Measurements from ENCODE around the gene POU4F1. TPM values are rescaled to one million over a fixed set of nuclear protein-coding genes. Genes with fewer than 3 reads are reported as not detected.

The POU4F1 gene
- total RNA-seq, 6 experiments from 2014 or later = 0.07 to 0.25 (median 0.19) TPM; not detected in 3

DNA sequence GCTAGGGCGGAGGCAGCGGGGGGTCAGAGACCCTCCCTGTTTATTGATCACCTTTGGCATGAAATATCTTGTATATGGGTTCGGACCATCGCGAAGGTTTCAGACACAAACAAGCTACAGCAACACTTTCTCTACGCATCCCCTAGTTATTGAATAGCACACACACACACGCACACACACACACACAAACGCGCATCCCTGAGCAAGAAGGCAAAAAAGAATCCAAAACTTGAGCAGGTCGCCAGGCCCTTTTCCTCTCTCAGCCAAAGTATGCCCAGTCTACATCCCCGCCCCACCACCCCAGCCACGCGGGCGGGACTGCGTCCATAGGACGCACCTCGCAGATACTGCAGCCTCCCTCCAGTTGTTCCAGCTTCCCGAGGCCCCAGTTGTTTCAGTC, 16.0 kb downstream of the POU4F1 start:
- WGBS (ENCODE audit: insufficient coverage, low coverage, low lambda C conversion rate, missing lambda C conversion rate) = 12% methylated on average over 14 of the region's 18 CpGs
- no peaks in the 10 kb centered on the region for H3K36me3 ChIP-seq
- H3K4me1 ChIP-seq = no peaks in the 10 kb centered on the region
- intact Hi-C loops (cut with DNase I) = no loop called here
- TF ChIP-seq, protein P1, sequence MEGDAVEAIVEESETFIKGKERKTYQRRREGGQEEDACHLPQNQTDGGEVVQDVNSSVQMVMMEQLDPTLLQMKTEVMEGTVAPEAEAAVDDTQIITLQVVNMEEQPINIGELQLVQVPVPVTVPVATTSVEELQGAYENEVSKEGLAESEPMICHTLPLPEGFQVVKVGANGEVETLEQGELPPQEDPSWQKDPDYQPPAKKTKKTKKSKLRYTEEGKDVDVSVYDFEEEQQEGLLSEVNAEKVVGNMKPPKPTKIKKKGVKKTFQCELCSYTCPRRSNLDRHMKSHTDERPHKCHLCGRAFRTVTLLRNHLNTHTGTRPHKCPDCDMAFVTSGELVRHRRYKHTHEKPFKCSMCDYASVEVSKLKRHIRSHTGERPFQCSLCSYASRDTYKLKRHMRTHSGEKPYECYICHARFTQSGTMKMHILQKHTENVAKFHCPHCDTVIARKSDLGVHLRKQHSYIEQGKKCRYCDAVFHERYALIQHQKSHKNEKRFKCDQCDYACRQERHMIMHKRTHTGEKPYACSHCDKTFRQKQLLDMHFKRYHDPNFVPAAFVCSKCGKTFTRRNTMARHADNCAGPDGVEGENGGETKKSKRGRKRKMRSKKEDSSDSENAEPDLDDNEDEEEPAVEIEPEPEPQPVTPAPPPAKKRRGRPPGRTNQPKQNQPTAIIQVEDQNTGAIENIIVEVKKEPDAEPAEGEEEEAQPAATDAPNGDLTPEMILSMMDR (IDR thresholded peaks at IDR 0.05) = no peak
- no peak for TF ChIP-seq POLR2A (IDR thresholded peaks at IDR 0.05)
- H3K4me3 ChIP-seq = no peak overlapping the region
- no peak overlapping the region for H3K27ac ChIP-seq
- H3K9me3 ChIP-seq = no peaks in the 10 kb centered on the region
- ATAC-seq (no peak), DNase-seq (no peak)
- H3K27me3 ChIP-seq = peaks cover 9 to 18% of the 10 kb centered on the region in 2 donors

DNA sequence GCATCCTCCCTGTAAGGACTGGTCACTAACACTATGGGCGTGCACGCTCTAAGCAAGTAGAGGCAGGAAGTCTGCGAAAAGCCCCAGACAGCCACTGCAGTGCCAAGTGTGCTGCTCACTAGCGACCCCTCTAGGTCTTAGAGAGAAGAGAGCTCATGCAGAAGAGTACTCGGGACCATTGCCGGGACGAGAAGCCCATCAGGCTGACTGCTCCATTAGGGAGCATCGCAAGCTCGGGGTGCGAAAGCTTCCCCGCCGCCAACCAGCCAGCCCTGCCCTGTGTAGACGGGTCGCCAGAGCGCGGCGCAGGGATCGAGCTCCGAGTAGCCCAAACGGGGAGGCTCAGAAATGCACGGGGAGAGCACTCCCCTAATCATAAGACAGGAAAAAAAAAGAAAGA, 16.6 kb downstream of the POU4F1 start:
- no peaks in the 10 kb centered on the region for H3K36me3 ChIP-seq
- no peak for ATAC-seq
- H3K27me3 ChIP-seq = peaks cover 6 to 18% of the 10 kb centered on the region in 2 donors
- H3K9me3 ChIP-seq = no peaks in the 10 kb centered on the region
- no peak overlapping the region for H3K4me3 ChIP-seq
- DNase-seq = no peak
- intact Hi-C loops (cut with DNase I) = no loop called here
- no peak overlapping the region for H3K27ac ChIP-seq
- WGBS (ENCODE audit: insufficient coverage, low coverage, low lambda C conversion rate, missing lambda C conversion rate) = 14% methylated on average over 16 of the region's 21 CpGs
- H3K4me1 ChIP-seq = no peaks in the 10 kb centered on the region
- TF ChIP-seq POLR2A (IDR thresholded peaks at IDR 0.05) = no peak
- TF ChIP-seq, protein P1 (IDR thresholded peaks at IDR 0.05) = no peak

DNA sequence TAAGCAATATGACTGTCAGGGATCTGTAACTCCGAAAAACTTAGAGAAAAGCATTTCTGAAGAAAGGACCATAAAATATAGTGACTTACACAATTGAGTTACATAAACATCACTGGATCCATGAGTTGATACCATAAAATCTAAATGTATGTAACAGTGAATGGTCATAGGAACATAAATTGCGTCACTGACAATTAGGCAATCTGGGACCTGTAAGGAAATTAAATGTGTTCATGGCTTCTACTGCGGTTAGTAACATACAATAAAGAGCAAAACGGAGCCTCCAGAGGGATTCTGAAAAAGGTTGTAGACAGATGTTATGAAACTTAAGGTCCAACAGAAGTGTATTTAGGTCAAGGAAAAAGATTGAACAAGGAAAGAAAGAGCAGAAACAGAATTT, 27.1 kb downstream of the POU4F1 start:
- H3K27me3 ChIP-seq = no peaks in the 10 kb centered on the region
- H3K9me3 ChIP-seq = no peaks in the 10 kb centered on the region
- intact Hi-C loops (cut with DNase I) = no loop called here
- WGBS (ENCODE audit: insufficient coverage, low coverage, low lambda C conversion rate, missing lambda C conversion rate) = 69% methylated on average over 4 of the region's 4 CpGs
- no peak for ATAC-seq
- DNase-seq = no peak
- no peak for TF ChIP-seq POLR2A (IDR thresholded peaks at IDR 0.05)
- TF ChIP-seq, protein P1 (IDR thresholded peaks at IDR 0.05) = no peak
- no peaks in the 10 kb centered on the region for H3K4me1 ChIP-seq
- H3K36me3 ChIP-seq = no peaks in the 10 kb centered on the region
- no peak overlapping the region for H3K27ac ChIP-seq
- no peak overlapping the region for H3K4me3 ChIP-seq

DNA sequence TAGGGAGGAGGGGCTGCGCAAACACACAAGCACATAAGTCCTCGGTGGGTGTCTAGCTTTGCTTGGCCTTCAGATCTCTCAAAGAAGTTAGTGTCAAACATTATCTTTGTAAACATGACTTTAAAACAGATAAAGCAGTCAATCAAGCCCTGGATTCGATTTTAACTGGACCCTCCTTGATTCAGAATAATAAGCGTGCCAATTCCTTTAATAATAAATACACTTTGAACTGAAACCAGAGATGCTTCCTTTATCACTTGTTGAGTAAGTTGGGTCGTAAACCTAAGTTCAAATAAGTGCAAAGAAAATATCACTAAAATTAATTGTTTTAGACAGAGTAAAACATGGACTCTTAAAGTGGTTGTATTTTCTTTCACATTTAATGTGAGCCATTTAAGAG, 30.9 kb downstream of the POU4F1 start:
- H3K9me3 ChIP-seq = no peaks in the 10 kb centered on the region
- H3K27me3 ChIP-seq = no peaks in the 10 kb centered on the region
- no peak overlapping the region for H3K4me3 ChIP-seq
- no peak overlapping the region for H3K27ac ChIP-seq
- TF ChIP-seq, protein P1 (IDR thresholded peaks at IDR 0.05) = no peak
- TF ChIP-seq POLR2A (IDR thresholded peaks at IDR 0.05) = no peak
- H3K36me3 ChIP-seq = no peaks in the 10 kb centered on the region
- intact Hi-C loops (cut with DNase I) = no loop called here
- WGBS (ENCODE audit: insufficient coverage, low coverage, low lambda C conversion rate, missing lambda C conversion rate) = 46% methylated on average over 5 of the region's 5 CpGs
- no peaks in the 10 kb centered on the region for H3K4me1 ChIP-seq
- ATAC-seq (no peak), DNase-seq (no peak)

GRCh38 chr13:78569029-78569428, 34.3 kb downstream of the POU4F1 start:
- intact Hi-C loops (cut with DNase I) = no loop called here
- Histone ChIP-seq H3K9me3 (no peaks in the 10 kb centered on the region), H3K27me3 (no peaks in the 10 kb centered on the region), H3K4me3 (no peak overlapping the region), H3K27ac (no peak overlapping the region), H3K4me1 (no peaks in the 10 kb centered on the region), H3K36me3 (no peaks in the 10 kb centered on the region)
- no peak for DNase-seq
- WGBS (ENCODE audit: insufficient coverage, low coverage, low lambda C conversion rate, missing lambda C conversion rate) = 67% methylated on average over 1 of the region's 1 CpG
- TF ChIP-seq, protein P1 (IDR thresholded peaks at IDR 0.05) = no peak
- TF ChIP-seq POLR2A (IDR thresholded peaks at IDR 0.05) = no peak
- no peak for ATAC-seq

All from right lobe of liver (tissue), 6 donors.